ENCODE data around the gene RHOT1.
"Not testable (repeated sequence)": the region's sequence is repeated elsewhere in the genome, so short reads cannot be mapped to it uniquely, and the experiment has no call there.

RHOT1 gene

DNA sequence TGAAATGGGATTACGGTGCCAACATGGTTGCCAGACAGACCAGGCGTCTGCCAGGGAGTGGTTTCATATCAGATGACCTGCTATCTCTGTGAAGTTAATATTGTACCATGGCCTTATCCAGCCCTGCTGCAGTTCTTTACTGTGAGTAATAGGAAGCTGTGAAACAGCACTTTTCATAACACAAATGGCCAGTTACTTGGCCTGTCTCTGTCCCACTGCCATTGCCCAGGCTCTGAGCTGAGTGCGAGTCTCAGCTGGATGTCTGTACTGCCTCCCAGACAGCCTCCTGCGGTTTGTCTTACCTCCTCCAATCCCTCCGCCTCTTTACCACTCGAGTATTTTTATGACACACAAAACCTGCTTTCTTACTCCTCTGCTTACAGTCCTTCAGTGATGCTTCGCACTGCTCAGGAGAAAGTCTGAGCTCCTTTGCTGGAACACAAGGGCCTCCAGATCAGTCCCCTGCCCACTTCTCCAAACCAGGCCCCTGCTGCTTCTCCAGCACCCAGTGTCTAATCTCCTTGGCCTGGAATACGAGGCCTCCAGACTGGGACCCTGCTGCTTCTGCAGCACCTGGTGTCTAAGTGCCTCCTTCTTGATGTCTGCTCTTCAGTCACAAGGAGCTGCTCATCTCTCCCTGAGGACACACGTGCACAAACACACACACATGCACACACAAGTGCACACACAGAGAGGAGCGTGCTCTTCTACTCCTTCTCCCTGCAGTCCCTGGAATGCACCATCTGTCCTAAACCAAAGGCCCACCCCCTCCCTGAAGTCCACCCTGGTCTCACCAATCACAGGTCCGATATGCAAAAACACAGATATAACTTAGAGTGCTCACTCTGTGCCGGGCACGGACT, 17.1 kb upstream of the RHOT1 start:
- no peak for DNase-seq (ENCODE audit: low spot score)

DNA sequence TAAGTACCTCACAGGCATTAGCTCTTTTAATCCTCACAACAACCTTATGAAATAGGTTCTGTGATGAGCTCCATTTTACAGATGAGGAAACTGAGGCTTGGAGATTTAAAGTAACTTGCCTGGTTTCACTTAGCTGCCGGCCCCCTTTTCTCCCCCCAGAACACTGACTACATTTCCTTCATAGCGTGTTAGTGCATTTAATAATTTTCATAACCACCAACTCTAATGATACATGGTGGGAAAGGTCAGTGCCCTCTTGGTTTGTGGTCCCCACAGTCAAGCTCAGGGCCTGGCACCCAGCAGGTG, 16.5 kb upstream of the RHOT1 start:
- DNase-seq (ENCODE audit: low spot score) = no peak

DNA sequence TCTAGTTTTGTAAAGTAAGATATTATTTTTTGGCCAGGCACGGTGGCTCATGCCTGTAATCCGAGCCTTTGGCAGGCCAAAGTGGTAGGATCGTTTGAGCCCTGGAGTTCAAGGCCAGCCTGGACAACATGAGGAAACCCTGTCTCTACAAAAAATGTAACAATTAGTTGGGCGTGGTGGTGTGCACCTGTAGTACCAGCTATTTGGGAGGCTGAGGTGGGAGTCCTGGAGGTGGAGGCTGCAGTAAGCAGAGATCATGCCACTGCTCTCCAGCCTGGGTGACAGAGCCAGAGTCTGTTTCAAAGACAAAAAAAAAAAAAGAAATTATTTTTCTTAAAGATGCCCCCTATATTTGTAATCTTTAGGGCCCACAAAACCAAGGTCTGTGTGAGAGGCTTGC, 16.0 kb upstream of the RHOT1 start:
- DNase-seq (ENCODE audit: low spot score) = no peak

DNA sequence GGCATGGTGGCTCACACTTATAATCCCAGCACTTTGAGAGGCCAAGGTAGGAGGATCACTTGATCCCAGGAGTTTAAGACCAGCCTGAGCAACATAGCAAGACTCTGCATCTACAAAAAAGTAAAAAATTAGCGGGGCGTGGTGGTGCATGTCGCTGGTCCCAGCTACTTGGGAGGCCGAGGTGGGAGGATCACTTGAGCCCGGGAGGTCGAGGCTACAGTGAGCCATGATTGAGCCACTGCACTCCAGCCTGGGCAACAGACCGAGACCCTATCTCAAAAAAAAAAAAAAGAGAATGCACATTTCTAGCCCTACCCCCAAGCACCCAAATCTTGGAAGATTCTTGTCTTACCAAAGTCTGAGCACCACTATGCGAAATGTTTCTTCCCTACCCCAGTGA, 15.6 kb upstream of the RHOT1 start:
- DNase-seq (ENCODE audit: low spot score) = no peak

DNA sequence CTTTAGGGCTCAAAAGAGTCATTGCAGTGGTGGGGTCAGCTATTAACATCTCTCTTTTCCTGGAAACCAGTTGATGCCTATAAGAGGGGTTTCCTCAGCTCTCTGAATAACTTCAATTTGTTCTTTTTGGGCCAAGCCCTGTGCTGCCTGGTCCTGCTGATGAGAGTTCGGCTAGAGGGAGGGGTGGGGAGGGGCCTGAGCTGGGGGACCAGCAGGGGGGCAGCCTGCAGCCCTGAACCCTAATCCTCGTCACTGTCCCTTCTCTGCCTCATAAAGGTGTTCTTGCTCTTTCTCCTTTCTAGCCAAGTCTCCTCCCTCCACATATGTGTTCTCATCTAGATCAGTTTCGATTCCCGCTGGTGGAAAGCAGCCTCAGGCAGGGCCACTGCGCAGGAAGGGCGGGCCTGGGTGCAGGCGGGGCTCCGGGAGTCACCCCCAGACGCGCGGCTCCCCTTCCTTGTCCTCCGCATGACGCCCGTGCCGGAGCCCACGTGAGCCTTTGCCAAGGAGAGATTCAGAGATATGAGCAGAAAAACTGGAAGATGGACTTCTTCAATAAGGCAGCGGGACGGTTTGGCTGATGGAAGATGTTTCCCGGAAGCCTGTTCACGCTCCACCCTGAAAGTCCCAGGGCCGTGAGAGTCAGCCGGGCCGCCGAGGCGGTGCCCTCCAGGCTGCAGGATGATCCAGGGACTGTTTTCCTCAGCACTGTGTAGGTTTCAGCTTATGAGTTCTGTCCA, 15.0 kb upstream of the RHOT1 start:
- DNase-seq (ENCODE audit: low spot score) = peak; percentile 85

DNA sequence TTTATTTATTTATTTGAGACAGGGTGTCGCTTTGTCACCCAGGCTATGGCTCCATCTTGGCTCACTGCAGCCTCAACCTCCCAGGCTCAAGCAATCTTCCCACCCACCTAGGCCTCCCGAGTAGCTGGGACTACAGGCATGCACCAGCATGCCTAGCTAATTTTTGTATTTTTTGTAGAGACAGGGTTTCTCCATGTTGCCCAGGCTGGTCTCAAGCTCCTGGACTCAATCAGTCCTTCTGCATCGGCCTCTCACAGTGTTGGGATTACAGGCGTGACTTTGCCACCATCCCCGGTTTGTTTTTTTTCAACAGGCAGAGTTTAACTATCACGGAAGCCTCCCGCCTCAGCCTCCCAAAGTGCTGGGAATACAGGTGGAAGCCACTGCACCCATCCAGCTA, 13.8 kb upstream of the RHOT1 start:
- not testable (repeated sequence) for DNase-seq (ENCODE audit: low spot score)

DNA sequence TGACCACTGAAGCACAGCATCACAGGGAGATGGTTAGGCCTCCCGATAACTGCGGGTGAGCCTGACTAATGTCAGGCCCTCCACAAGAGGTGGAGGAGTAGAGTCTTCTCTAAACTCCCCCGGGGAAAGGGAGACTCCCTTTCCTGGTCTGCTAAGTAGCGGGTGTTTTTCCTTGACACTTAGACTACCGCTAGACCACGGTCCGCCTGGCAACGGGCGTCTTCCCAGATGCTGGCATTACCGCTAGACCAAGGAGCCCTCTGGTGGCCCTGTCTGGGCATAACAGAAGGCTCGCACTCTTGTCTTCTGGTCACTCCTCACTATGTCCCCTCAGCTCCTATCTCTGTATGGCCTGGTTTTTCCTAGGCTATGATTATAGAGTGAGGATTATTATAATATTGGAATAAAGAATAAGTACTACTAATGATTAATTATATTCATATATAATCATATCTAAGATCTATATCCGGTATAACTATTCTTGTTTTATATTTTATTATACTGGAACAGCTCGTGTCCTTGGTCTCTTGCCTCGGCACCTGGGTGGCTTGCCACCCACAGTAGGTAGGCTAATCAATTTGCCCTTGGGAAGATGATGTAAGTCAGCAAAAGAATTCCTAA, 6.7 kb upstream of the RHOT1 start:
- DNase-seq (ENCODE audit: low spot score) = not testable (repeated sequence)

DNA sequence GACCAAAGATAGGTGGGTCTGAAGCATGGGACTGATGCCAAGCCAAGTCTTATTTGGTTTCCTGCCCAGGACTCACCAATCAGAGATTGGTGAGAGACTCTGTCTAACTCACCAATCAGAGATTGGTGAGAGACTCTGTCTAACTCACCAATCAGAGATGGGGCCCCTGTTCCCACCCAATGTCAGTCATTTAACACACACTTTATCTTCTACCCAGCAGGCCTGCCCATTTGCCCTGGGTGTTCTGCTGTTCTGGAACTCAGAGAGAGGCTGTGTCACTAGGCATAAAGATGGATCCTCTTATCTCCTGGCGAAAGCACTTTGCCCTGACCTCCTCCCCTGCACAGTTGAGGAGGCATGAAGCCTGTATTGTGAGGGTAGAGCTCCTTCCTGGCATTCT, 5.4 kb upstream of the RHOT1 start:
- no peak for DNase-seq (ENCODE audit: low spot score)

DNA sequence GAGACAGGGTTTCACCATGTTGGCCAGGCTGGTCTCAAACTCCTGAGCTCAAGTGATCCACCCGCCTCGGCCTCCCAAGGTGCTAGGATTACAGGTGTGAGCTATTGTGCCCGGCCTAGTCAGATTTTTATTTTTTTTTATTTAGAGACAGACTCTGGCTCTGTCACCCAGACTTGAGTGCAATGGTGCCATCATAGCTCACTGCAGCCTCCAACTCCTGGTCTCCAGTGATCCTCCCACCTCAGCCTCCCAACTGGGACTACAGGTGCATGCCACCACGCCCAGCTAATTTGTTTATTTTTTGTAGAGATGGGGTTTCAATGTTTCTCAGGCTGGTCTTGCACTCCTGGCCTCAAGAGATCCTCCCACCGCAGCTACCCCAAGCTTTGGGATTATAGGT, 2.8 kb upstream of the RHOT1 start:
- DNase-seq (ENCODE audit: low spot score) = not testable (repeated sequence)

DNA sequence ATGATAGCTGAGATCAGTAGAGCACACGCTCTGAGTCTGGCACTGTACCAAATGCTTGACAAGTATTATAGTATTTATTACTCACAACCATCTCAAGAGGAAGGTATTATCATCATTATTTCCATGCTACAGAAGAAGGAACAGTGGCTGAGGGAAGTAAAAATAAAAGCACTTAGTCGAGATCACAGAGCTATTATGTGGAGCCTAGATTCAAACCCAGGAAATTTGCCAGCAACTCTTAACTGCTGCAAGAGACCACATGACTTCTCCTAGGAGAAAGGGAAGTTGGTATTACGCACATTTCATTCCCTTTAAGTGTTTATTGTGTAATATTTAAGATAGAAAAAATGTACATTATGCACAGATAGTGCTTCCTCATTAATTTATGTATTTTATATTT, 1.0 kb upstream of the RHOT1 start:
- DNase-seq (ENCODE audit: low spot score) = peak; percentile 88

DNA sequence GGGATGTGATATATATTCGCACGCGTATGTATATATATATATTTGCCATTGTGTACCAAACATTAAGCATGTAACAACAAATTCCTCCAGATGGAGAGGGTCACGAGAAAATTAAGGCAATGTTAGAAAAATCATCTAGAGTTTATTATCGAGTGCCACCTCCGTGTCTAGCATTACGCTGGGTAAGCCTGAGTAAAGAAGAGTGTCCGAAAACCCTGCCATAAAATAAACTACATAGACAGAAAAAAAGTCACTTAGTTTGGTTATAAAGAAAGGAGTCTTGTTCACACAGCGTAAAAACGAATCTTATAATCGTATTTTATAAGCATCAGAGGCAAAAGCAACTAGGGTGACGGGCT, 644 bp upstream of the RHOT1 start:
- DNase-seq (ENCODE audit: low spot score) = no peak

DNA sequence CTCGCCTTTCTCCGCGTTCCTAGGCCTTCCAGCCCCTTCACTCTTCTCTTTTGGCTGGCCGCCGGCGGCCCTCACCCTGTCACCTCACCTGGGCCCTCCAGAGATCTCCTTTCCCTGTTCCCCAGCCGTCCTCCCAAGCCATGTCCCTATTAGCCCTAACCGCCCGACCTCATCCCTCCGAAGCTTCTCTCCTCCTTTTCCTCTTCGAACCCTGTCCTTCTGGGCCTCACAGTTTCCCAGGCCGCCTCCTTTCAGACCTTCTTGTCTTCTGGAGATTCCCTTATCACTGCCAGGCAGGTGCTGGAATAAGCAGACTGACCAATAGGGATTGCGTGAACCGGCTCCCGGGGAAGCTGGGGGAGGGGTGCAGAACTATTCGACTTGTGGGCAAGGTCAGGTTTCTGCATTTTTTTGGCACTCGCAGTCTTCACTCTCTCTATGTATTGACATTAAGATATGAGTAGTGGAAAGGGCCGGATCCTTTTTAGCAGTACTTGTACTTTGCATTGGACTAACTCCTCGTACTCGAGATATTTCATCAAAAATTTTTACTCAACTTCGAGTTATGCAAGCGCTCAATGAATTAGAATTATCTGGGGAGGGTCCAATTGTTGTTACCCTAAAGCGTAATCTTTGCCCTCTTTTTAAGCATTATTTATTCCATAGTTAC, 690 bp downstream of the RHOT1 start:
- DNase-seq (ENCODE audit: low spot score) = no peak

DNA sequence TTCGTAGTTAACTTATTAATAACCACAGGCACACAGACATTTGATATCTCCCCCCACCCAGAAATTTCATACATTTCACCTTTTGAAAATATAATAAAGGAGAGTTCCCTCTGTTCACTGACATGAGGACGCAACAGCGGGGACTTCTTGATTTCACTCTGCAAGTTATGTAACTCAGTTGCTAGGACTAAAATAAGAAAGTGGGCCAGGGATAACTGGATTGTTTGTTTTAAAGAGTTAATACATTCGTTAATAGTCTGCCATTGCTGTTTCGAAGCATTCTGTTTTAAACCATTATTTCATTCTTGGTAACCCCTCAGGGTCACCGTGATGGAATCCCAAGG, 1.2 kb downstream of the RHOT1 start:
- no peak for DNase-seq (ENCODE audit: low spot score)

DNA sequence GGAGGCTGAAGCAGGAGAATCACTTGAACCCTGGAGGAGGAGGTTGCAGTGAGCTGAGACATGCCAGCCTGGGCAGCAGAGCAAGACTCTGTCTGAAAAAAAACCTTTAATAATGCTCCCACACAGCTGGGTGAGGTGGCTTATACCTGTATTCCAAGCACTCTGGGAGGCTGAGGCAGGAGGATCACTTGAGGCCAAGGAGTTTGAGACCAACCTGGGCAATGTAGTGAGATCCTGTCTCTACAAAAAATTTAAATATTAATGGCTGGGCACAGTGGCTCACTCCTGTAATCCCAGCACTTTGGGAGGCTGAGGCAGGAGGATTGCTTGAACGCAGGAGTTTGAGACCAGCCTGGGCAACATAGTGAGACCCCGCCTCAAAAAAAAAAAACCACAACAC, 2.1 kb downstream of the RHOT1 start:
- not testable (repeated sequence) for DNase-seq (ENCODE audit: low spot score)

DNA sequence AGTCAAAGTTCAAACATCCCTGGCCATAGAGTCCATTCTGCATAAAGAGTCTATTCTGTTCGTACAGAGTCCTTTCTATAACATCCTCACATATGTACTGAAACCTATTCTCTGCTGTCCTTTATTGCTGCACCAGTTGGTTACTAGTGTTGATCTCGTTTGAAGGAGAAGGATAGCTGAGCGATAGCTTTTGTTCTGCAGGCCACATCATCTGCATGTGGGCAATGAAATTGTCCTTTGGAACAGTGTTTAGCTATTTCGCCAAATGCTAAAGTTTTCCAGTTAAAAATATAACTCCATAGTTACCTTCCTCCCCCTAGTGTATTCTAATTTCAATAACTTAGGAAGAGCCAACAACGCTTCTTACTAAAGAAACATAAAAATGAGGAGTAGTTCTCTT, 6.0 kb downstream of the RHOT1 start:
- DNase-seq (ENCODE audit: low spot score) = no peak

DNA sequence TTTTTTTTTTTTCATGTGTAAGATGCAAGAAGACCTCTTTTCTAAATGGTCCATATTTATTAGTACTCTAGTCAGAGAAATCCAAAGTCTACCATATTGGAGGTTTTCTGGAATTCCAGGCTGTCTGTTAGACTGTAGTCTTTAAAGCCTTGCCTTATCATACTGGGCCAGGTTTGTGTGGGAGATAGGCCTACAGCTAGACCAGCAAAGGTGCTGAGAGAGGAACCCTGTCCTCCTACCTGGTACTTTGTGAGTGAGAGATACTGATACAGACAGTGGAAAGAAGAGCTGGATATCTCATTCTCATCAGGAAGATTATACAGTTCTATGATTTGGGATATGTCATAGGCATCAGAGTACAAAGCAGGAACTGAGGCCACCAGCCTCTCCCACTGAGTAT, 8.1 kb downstream of the RHOT1 start:
- no peak for DNase-seq (ENCODE audit: low spot score)

DNA sequence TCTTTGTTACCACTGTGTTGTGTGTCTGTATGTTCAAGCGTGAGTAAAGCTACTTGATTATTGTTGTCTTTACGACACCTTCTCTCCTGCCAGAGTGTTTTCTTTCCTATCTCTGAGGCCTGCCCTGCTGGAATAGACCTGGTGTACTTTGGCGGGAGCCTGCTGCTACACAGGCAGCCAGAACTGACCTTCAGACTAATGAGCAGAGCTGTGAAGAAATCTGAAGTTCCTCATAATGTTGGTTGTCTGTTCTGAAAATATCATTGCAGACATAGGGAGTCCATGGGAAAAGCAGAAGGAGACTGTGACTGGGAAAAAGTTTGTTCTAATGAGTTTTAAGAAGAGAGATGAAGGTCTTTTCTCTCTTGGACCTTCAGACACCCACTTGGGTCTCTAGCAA, 9.8 kb downstream of the RHOT1 start:
- peak; percentile 39 for DNase-seq (ENCODE audit: low spot score)

DNA sequence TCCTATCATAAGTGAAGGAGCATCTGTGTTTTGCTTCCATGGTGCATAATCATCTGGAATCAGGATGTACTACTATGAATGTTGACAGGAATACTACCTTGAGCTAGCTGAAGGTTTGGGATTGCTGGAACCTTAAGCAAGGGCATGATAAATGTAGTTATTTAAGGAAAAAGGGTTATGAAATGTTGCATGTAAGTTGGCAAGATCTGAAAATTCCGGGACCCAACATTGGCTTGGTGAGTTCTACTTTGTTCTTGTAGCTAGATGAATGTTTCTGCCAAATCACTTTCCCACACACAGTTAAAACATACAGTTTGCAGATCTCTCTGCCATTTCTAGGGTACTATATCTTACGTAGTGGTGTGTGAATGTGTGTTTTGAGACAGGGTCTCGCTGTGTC, 13.6 kb downstream of the RHOT1 start:
- no peak for DNase-seq (ENCODE audit: low spot score)

DNA sequence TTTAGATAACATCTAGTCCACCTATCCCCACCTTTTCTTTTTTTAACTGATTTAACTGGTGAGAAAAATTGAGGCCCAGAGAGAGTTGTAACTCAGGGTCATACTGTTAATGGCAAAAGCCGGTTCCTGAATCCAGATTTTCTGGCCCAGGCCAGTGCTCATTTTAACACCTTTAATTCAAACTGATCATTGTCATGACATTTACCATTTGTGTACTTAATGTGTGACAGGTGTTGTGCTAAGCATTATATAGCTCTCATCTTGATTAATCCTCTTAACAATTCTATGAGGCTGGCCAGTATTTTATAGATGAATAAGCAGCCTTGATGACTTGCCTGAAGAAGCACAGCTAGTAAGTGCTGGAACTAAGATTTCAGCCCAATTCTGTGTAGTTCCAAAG, 14.4 kb downstream of the RHOT1 start:
- no peak for DNase-seq (ENCODE audit: low spot score)

DNA sequence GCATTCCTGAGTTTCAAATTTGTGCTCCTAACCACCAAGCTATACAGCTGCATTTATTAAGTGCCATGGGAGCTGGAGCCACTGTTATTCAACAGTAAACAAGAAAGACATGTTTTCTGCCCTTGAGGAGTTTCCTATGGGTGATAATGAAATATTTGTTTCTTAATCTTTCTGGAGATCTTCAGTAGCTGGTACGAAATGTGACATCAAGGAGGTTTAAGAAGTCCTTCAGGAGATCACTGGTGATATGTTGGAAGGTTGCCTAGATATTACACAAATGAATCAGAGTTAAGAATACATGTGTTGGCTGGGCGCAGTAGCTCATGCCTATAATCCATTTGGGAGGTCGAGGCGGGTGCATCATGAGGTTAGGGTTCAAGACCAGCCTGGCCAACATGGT, 14.9 kb downstream of the RHOT1 start:
- DNase-seq (ENCODE audit: low spot score) = no peak

DNA sequence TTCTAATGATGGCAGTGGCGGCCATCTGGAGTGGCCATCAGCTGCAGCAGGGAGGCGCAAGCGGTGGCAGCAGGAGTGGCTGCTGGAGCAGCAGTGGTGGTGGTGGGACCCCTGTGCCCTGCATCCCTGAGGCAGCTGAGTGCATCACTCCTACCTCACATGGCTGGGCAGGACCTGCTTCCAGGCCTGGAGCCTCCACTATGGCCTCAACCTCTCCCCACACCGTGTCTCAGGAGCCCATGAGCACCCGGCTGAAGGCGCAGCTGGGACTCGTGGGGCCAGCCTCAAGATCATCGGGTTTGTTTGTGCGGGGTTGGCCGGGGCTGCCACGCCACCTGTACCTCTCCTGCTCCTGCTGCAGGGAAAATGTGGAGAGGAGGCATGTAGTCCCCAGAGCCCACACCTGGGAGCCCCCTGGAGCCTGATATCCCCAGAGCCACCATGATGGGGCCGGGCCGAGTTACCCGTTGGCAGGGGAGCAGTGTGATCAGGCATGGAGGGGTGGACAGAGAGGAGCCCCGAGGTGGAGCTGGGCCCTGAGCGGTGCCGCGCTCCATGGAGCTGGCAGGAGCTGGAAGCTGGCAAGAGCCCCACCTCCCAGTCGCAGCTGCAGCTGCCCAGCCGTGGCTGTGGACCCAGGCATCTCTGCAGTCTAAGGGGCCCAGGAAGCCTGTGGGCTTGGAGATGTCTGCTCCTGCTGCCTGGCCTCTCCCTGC, 16.7 kb downstream of the RHOT1 start:
- DNase-seq (ENCODE audit: low spot score) = peak; percentile 63

Measured in Ammon's horn (tissue), 1 donor.